Activated T-cell treated with anti-CD3 and anti-CD28 coated beads, Interleukin-2, amount 50 U/mL, for 4 hours (primary cell): ENCODE measurements around the gene PDCD1LG2. TPM values are rescaled to one million over a fixed set of nuclear protein-coding genes. Genes with fewer than 3 reads are reported as not detected.
A peak's percentile ranks its signal among the peaks of the same experiment; 100 is the strongest.

Source experiments
- ATAC-seq, 2 donors: fragments of 200-7000 bp; cut with Tn5 transposase; one replicate each; pipeline ENCODE4 v1.10.0; 2021
- DNase-seq: peaks from one replicate; pipeline ENCODE4 v3.0.0-alpha.2; 2020
- H3K27me3 Mint-ChIP-seq: one replicate; pipeline ENCODE4 v1.8.0; 2021; ENCODE audit warnings: low read depth, mixed read lengths
- H3K36me3 Mint-ChIP-seq: one replicate; pipeline ENCODE4 v1.8.0; 2022; ENCODE audit warnings: mixed read lengths; ENCODE audit not compliant: insufficient read depth
- H3K4me1 Mint-ChIP-seq: one replicate; pipeline ENCODE4 v1.8.0; 2021; ENCODE audit warnings: low read depth, mixed read lengths
- H3K4me3 Mint-ChIP-seq: one replicate; pipeline ENCODE4 v1.8.0; 2021; ENCODE audit warnings: mild to moderate bottlenecking, moderate library complexity, mixed read lengths
- H3K9me3 Mint-ChIP-seq: one replicate; pipeline ENCODE4 v1.8.0; 2021; ENCODE audit warnings: mixed read lengths
- total RNA-seq, 3 donors: library from RNA; stranded (reverse); gene quantifications; one replicate each; pipeline ENCODE4 v1.2.1, GENCODE V29; 2021

The PDCD1LG2 gene
- total RNA-seq, 3 donors from 2014 or later, result 0.11 to 0.60 TPM; not detected in 1

- Mint-ChIP-seq H3K4me1 (peaks cover 44% of the 10 kb centered on the region), H3K36me3 (no peaks in the 10 kb centered on the region), H3K27me3 (no peaks in the 10 kb centered on the region), H3K4me3 (no peak overlapping the region), H3K9me3 (no peaks in the 10 kb centered on the region)
- no peak for DNase-seq
- peak; percentile 41 to 51 for ATAC-seq
Measured at GRCh38 chr9:5531101-5531882, 21.0 kb downstream of the PDCD1LG2 start.

GRCh38 chr9:5532306-5532705 is 22.0 kb downstream of the PDCD1LG2 start:
- peaks cover 44% of the 10 kb centered on the region for H3K4me1 Mint-ChIP-seq
- no peak for ATAC-seq
- H3K4me3 Mint-ChIP-seq, result no peak overlapping the region

GRCh38 chr9:5532790-5533189 is 22.5 kb downstream of the PDCD1LG2 start:
- no peaks in the 10 kb centered on the region for H3K9me3 Mint-ChIP-seq
- H3K27me3 Mint-ChIP-seq, result no peaks in the 10 kb centered on the region
- H3K36me3 Mint-ChIP-seq, result no peaks in the 10 kb centered on the region
- H3K4me3 Mint-ChIP-seq, result no peak overlapping the region
- no peak for ATAC-seq
- peaks cover 44% of the 10 kb centered on the region for H3K4me1 Mint-ChIP-seq
- DNase-seq, result no peak

More at GRCh38 chr9:5532306-5532705, 22.0 kb downstream of the PDCD1LG2 start:
- DNase-seq, result no peak
- Mint-ChIP-seq H3K9me3 (no peaks in the 10 kb centered on the region), H3K27me3 (no peaks in the 10 kb centered on the region), H3K36me3 (no peaks in the 10 kb centered on the region)

GRCh38 chr9:5536684-5537083 is 26.4 kb downstream of the PDCD1LG2 start:
- H3K9me3 Mint-ChIP-seq, result no peaks in the 10 kb centered on the region
- no peaks in the 10 kb centered on the region for H3K27me3 Mint-ChIP-seq
- ATAC-seq, result no peak
- no peak overlapping the region for H3K4me3 Mint-ChIP-seq
- no peaks in the 10 kb centered on the region for H3K36me3 Mint-ChIP-seq
- DNase-seq, result no peak
- H3K4me1 Mint-ChIP-seq, result peaks cover 20% of the 10 kb centered on the region

- Mint-ChIP-seq H3K36me3 (no peaks in the 10 kb centered on the region), H3K27me3 (no peaks in the 10 kb centered on the region), H3K9me3 (no peaks in the 10 kb centered on the region), H3K4me3 (no peak overlapping the region), H3K4me1 (no peaks in the 10 kb centered on the region)
- DNase-seq (no peak), ATAC-seq (no peak)
Measured at GRCh38 chr9:5543875-5544702, 33.8 kb downstream of the PDCD1LG2 start.

- H3K27me3 Mint-ChIP-seq, result no peaks in the 10 kb centered on the region
- peaks cover 7% of the 10 kb centered on the region for H3K4me1 Mint-ChIP-seq
- no peak overlapping the region for H3K4me3 Mint-ChIP-seq
- DNase-seq (no peak), ATAC-seq (no peak)
- H3K36me3 Mint-ChIP-seq, result no peaks in the 10 kb centered on the region
- H3K9me3 Mint-ChIP-seq, result no peaks in the 10 kb centered on the region
Measured at GRCh38 chr9:5549658-5550650, 39.6 kb downstream of the PDCD1LG2 start.

GRCh38 chr9:5551368-5552150 is 41.2 kb downstream of the PDCD1LG2 start:
- H3K36me3 Mint-ChIP-seq, result no peaks in the 10 kb centered on the region
- no peak overlapping the region for H3K4me3 Mint-ChIP-seq
- ATAC-seq, result no peak

GRCh38 chr9:5552301-5552700 is 42.0 kb downstream of the PDCD1LG2 start:
- DNase-seq (no peak), ATAC-seq (no peak)
- H3K36me3 Mint-ChIP-seq, result no peaks in the 10 kb centered on the region
- H3K4me3 Mint-ChIP-seq, result no peak overlapping the region
- H3K27me3 Mint-ChIP-seq, result no peaks in the 10 kb centered on the region
- peaks cover 18% of the 10 kb centered on the region for H3K4me1 Mint-ChIP-seq
- no peaks in the 10 kb centered on the region for H3K9me3 Mint-ChIP-seq

More at GRCh38 chr9:5551368-5552150, 41.2 kb downstream of the PDCD1LG2 start:
- peaks cover 10% of the 10 kb centered on the region for H3K4me1 Mint-ChIP-seq
- DNase-seq, result no peak
- H3K9me3 Mint-ChIP-seq, result no peaks in the 10 kb centered on the region
- no peaks in the 10 kb centered on the region for H3K27me3 Mint-ChIP-seq

GRCh38 chr9:5553211-5553610 is 42.9 kb downstream of the PDCD1LG2 start:
- peaks cover 27% of the 10 kb centered on the region for H3K4me1 Mint-ChIP-seq
- H3K9me3 Mint-ChIP-seq, result no peaks in the 10 kb centered on the region
- H3K36me3 Mint-ChIP-seq, result no peaks in the 10 kb centered on the region
- H3K4me3 Mint-ChIP-seq, result no peak overlapping the region
- DNase-seq (no peak), ATAC-seq (no peak)
- no peaks in the 10 kb centered on the region for H3K27me3 Mint-ChIP-seq

- peaks cover 34% of the 10 kb centered on the region for H3K4me1 Mint-ChIP-seq
- ATAC-seq, result no peak
- no peaks in the 10 kb centered on the region for H3K9me3 Mint-ChIP-seq
- H3K36me3 Mint-ChIP-seq, result no peaks in the 10 kb centered on the region
- no peaks in the 10 kb centered on the region for H3K27me3 Mint-ChIP-seq
- no peak for DNase-seq
- no peak overlapping the region for H3K4me3 Mint-ChIP-seq
Measured at GRCh38 chr9:5554254-5554653, 43.9 kb downstream of the PDCD1LG2 start.

- DNase-seq (no peak), ATAC-seq (no peak)
- peaks cover 44% of the 10 kb centered on the region for H3K4me1 Mint-ChIP-seq
- no peak overlapping the region for H3K4me3 Mint-ChIP-seq
- no peaks in the 10 kb centered on the region for H3K9me3 Mint-ChIP-seq
- no peaks in the 10 kb centered on the region for H3K27me3 Mint-ChIP-seq
- H3K36me3 Mint-ChIP-seq, result no peaks in the 10 kb centered on the region
Measured at GRCh38 chr9:5556101-5556705, 45.9 kb downstream of the PDCD1LG2 start.

GRCh38 chr9:5557606-5558587 is 47.6 kb downstream of the PDCD1LG2 start:
- H3K27me3 Mint-ChIP-seq, result no peaks in the 10 kb centered on the region
- ATAC-seq (peak; percentile 63 to 67), DNase-seq (peak; percentile 30)
- no peaks in the 10 kb centered on the region for H3K9me3 Mint-ChIP-seq
- no peaks in the 10 kb centered on the region for H3K36me3 Mint-ChIP-seq
- H3K4me1 Mint-ChIP-seq, result peaks cover 51% of the 10 kb centered on the region
- no peak overlapping the region for H3K4me3 Mint-ChIP-seq
